ENCODE measurements around the gene WNT8B.
A peak's percentile ranks its signal among the peaks of the same experiment; 100 is the strongest.

Gene WNT8B

GRCh38 chr10:100507357-100507732 lies 44.5 kb downstream of the WNT8B start:
- no peak overlapping the region for H3K4me3 ChIP-seq (ENCODE audit: low read length)
- no peak for TF ChIP-seq CTCF (conservative IDR thresholded peaks at IDR 0.05; ENCODE audit: low read depth, low read length)
- no peak for DNase-seq (ENCODE audit: low read depth)

GRCh38 chr10:100508266-100508665 lies 45.5 kb downstream of the WNT8B start:
- no peak for TF ChIP-seq CTCF (conservative IDR thresholded peaks at IDR 0.05; ENCODE audit: low read depth, low read length)
- no peak for DNase-seq (ENCODE audit: low read depth)
- no peak overlapping the region for H3K4me3 ChIP-seq (ENCODE audit: low read length)

GRCh38 chr10:100508691-100509150 lies 45.9 kb downstream of the WNT8B start:
- no peak for DNase-seq (ENCODE audit: low read depth)
- no peak overlapping the region for H3K4me3 ChIP-seq (ENCODE audit: low read length)
- peak; percentile 68 for TF ChIP-seq CTCF (conservative IDR thresholded peaks at IDR 0.05; ENCODE audit: low read depth, low read length)

- DNase-seq (ENCODE audit: low read depth), result no peak
- no peak for TF ChIP-seq CTCF (conservative IDR thresholded peaks at IDR 0.05; ENCODE audit: low read depth, low read length)
- H3K4me3 ChIP-seq (ENCODE audit: low read length), result no peak overlapping the region
These were observed 46.5 kb downstream of the WNT8B start for GRCh38 chr10:100509241-100509840.

- DNase-seq (ENCODE audit: low read depth), result no peak
- no peak for TF ChIP-seq CTCF (conservative IDR thresholded peaks at IDR 0.05; ENCODE audit: low read depth, low read length)
- no peak overlapping the region for H3K4me3 ChIP-seq (ENCODE audit: low read length)
These were observed 47.9 kb downstream of the WNT8B start for GRCh38 chr10:100510533-100511308.

- TF ChIP-seq CTCF (conservative IDR thresholded peaks at IDR 0.05; ENCODE audit: low read depth, low read length), result no peak
- H3K4me3 ChIP-seq (ENCODE audit: low read length), result no peak overlapping the region
- no peak for DNase-seq (ENCODE audit: low read depth)
These were observed 52.8 kb downstream of the WNT8B start for GRCh38 chr10:100515612-100516011.

- no peak for DNase-seq (ENCODE audit: low read depth)
- H3K4me3 ChIP-seq (ENCODE audit: low read length), result no peak overlapping the region
- TF ChIP-seq CTCF (conservative IDR thresholded peaks at IDR 0.05; ENCODE audit: low read depth, low read length), result no peak
These were observed 54.0 kb downstream of the WNT8B start for GRCh38 chr10:100516847-100517246.
